ENCODE measurements around the gene CLDN6. TPM values are rescaled to one million over a fixed set of nuclear protein-coding genes. Genes with fewer than 3 reads are reported as not detected.

The CLDN6 gene
- total and polyA plus RNA-seq, 2 of the 13 experiments (the other 11 are each of a cell fraction or from before 2014, with no cell fraction given), result 5.9 to 7.6 TPM

DNA sequence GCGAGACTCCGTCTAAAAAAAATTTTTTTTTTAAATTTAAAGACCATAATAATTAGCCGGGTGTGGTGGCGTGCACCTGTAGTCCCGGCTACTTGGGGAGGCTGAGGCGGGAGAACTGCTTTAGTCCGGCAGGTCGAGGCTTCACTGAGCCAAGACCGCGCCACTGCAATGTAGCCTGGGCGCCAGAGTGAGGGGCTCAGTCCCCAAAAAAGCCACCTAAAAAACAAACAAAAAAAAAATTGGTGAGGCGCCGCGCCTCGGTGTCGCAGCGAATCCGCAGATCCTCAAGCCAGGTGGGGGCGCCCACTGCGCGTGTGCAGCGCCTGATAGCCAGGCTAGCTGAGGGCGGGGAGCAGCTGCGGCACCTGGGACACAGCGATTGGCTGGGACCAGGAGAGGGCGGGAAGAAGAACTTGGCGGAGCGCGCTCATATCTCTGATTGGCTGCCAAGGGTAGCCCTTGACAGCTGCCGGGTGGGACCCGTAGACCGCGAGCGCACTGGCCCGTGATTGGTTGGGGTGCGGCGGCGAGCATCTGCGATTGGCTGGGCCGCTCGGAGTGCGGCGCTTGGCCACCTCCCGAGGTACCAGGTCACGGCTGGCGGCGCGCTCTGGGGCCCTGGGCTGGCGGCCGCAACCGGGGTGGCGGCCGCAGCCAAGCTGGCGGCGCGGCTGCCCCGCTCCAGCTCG is 14.3 kb downstream of the CLDN6 start (continued):
- TF ChIP-seq HNF4G (IDR thresholded peaks at IDR 0.05; ENCODE audit: borderline replicate concordance, low read depth, low read length) (no peak), HNF4G (CRISPR knock-in tag; IDR thresholded peaks at IDR 0.05; ENCODE audit: borderline replicate concordance, low read depth) (no peak), NBN (conservative IDR thresholded peaks at IDR 0.05) (no peak), MYC (CRISPR knock-in tag; IDR thresholded peaks at IDR 0.05; ENCODE audit: borderline replicate concordance) (no peak; the same call in 1 of the 2 replicates), KDM4B (CRISPR knock-in tag; IDR thresholded peaks at IDR 0.05) (peak; percentile 80; the same call in 1 of the 2 replicates), EHMT2 (IDR thresholded peaks at IDR 0.05; ENCODE audit: borderline replicate concordance, low read depth, low read length) (no peak), NR2F6 (IDR thresholded peaks at IDR 0.05) (peak; percentile 17; the same call in 1 of the 2 replicates), NR2F6 (CRISPR knock-in tag; IDR thresholded peaks at IDR 0.05) (peak; percentile 38; the same call in 1 of the 2 replicates), SP5 (CRISPR knock-in tag; IDR thresholded peaks at IDR 0.05; ENCODE audit: borderline replicate concordance, low read depth) (peak; percentile 61; the same call in 1 of the 2 replicates), MAFK (conservative IDR thresholded peaks at IDR 0.05 in 1 of 2, IDR thresholded peaks at IDR 0.05 in 1 of 2; ENCODE audit: low read length in 2 of 2) (no peak), TBX3 (IDR thresholded peaks at IDR 0.05; ENCODE audit: borderline replicate concordance) (no peak), ZNF207 (IDR thresholded peaks at IDR 0.05; ENCODE audit: borderline replicate concordance) (no peak), ZFAT (CRISPR knock-in tag; conservative IDR thresholded peaks at IDR 0.05) (no peak), ETV6 (CRISPR knock-in tag; conservative IDR thresholded peaks at IDR 0.05) (no peak; the same call in 1 of the 2 replicates)
- TF ChIP-seq, protein P1, sequence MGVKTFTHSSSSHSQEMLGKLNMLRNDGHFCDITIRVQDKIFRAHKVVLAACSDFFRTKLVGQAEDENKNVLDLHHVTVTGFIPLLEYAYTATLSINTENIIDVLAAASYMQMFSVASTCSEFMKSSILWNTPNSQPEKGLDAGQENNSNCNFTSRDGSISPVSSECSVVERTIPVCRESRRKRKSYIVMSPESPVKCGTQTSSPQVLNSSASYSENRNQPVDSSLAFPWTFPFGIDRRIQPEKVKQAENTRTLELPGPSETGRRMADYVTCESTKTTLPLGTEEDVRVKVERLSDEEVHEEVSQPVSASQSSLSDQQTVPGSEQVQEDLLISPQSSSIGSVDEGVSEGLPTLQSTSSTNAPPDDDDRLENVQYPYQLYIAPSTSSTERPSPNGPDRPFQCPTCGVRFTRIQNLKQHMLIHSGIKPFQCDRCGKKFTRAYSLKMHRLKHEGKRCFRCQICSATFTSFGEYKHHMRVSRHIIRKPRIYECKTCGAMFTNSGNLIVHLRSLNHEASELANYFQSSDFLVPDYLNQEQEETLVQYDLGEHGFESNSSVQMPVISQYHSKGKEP (CRISPR knock-in tag; IDR thresholded peaks at IDR 0.05), result no peak
- TF ChIP-seq, protein P2, sequence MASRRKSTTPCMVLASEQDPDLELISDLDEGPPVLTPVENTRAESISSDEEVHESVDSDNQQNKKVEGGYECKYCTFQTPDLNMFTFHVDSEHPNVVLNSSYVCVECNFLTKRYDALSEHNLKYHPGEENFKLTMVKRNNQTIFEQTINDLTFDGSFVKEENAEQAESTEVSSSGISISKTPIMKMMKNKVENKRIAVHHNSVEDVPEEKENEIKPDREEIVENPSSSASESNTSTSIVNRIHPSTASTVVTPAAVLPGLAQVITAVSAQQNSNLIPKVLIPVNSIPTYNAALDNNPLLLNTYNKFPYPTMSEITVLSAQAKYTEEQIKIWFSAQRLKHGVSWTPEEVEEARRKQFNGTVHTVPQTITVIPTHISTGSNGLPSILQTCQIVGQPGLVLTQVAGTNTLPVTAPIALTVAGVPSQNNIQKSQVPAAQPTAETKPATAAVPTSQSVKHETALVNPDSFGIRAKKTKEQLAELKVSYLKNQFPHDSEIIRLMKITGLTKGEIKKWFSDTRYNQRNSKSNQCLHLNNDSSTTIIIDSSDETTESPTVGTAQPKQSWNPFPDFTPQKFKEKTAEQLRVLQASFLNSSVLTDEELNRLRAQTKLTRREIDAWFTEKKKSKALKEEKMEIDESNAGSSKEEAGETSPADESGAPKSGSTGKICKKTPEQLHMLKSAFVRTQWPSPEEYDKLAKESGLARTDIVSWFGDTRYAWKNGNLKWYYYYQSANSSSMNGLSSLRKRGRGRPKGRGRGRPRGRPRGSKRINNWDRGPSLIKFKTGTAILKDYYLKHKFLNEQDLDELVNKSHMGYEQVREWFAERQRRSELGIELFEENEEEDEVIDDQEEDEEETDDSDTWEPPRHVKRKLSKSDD (CRISPR knock-in tag; IDR thresholded peaks at IDR 0.05; ENCODE audit: low read depth), result no peak
- TF ChIP-seq, protein P3, sequence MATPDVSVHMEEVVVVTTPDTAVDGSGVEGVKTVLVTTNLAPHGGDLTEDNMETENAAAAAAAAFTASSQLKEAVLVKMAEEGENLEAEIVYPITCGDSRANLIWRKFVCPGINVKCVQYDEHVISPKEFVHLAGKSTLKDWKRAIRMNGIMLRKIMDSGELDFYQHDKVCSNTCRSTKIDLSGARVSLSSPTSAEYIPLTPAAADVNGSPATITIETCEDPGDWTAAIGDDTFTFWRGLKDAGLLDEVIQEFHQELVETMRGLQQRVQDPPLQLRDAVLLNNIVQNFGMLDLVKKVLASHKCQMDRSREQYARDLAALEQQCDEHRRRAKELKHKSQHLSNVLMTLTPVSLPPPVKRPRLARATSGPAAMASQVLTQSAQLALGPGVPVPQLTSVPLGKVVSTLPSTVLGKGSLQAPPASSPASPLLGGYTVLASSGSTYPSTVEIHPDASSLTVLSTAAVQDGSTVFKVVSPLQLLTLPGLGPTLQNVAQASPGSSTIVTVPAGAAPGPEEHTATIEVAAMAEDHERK (CRISPR knock-in tag; IDR thresholded peaks at IDR 0.05; ENCODE audit: low read depth), result no peak
- TF ChIP-seq, protein P4, sequence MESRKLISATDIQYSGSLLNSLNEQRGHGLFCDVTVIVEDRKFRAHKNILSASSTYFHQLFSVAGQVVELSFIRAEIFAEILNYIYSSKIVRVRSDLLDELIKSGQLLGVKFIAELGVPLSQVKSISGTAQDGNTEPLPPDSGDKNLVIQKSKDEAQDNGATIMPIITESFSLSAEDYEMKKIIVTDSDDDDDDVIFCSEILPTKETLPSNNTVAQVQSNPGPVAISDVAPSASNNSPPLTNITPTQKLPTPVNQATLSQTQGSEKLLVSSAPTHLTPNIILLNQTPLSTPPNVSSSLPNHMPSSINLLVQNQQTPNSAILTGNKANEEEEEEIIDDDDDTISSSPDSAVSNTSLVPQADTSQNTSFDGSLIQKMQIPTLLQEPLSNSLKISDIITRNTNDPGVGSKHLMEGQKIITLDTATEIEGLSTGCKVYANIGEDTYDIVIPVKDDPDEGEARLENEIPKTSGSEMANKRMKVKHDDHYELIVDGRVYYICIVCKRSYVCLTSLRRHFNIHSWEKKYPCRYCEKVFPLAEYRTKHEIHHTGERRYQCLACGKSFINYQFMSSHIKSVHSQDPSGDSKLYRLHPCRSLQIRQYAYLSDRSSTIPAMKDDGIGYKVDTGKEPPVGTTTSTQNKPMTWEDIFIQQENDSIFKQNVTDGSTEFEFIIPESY (CRISPR knock-in tag; IDR thresholded peaks at IDR 0.05), result peak; percentile 49; the same call in 1 of the 2 replicates
- TF ChIP-seq, protein P5, sequence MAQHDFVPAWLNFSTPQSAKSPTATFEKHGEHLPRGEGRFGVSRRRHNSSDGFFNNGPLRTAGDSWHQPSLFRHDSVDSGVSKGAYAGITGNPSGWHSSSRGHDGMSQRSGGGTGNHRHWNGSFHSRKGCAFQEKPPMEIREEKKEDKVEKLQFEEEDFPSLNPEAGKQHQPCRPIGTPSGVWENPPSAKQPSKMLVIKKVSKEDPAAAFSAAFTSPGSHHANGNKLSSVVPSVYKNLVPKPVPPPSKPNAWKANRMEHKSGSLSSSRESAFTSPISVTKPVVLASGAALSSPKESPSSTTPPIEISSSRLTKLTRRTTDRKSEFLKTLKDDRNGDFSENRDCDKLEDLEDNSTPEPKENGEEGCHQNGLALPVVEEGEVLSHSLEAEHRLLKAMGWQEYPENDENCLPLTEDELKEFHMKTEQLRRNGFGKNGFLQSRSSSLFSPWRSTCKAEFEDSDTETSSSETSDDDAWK (CRISPR knock-in tag; IDR thresholded peaks at IDR 0.05), result no peak
